GM19099 (cell line): ENCODE results near the gene IPO4.

Experiments
- POLR2A ChIP-seq: IDR thresholded peaks from 3 replicates; pipeline ENCODE4 v1.6.1; 2011; ENCODE audit warnings: low read depth; ENCODE audit not compliant: insufficient read length; ENCODE audit errors: extremely low read depth

Gene IPO4

DNA sequence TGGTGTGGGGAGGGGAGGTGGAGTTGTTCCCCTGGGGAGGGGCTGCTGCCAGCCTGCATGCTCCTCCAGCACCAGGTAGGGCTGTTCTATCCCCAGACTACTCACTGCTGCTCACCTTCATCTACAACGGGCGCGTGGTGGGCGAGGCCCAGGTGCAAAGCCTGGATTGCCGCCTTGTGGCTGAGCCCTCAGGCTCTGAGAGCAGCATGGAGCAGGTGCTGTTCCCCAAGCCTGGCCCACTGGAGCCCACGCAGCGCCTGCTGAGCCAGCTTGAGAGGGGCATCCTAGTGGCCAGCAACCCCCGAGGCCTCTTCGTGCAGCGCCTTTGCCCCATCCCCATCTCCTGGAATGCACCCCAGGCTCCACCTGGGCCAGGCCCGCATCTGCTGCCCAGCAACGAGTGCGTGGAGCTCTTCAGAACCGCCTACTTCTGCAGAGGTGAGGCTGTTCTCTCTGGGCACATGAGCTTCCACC, 24.1 kb downstream of the IPO4 start:
- TF ChIP-seq POLR2A, result peak; percentile 8

DNA sequence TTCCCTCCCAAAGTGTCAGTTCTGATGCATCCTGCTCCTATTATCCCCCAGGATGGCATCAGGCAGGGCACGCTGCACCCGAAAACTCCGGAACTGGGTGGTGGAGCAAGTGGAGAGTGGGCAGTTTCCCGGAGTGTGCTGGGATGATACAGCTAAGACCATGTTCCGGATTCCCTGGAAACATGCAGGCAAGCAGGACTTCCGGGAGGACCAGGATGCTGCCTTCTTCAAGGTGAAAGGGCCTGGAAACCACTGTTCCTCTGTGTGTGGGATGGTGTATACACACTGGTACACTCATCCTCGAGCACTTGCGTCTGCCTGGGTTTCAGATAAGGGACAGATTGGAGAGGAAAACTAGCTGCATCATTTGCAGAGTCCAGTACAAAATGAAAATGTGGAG, 26.5 kb downstream of the IPO4 start:
- no peak for TF ChIP-seq POLR2A

DNA sequence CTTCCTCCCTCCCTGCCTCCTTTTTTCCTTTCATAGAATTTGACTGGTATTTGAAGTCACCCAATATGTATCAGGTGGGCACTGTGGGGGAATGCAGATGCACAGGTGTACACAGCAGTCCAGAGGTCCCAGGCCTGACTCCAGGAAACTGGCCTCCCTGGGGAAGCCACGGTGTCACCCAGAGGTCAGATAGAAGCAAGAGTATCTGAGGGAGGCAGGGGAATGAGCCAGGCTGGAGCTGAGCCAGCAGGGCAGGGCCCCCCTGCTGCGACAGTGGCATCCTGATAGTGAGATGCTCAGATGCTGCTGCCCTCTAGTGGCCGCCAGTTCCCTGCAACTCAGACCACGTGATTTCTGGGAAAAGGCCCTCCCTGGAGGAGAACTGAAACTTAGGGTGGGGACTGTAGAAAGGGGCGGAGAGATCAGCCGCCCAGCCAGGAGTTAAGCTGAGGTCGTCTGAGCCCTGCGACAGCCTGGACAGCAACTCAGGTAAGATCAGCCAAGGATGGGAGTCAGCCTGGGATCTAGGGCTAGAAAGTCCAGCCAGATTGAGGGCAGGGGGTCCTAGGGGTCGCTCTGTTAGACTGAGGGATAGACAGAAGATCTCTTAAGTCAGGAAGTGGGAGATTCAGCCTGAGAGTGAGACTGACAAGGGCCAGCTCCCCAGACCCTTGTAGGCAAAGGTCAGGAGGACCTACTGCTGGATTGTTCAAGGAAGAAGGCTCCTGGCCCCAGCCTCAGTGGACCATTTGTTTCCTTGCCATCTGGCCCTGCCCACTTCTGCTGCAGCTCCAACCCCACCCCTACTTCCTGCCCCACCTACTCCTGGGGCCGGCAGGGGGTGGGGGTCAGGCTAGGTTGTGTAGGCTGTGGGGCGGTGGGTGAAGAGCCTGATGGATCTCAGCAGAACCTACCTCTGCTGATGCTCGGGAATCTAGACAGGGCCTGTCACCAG, 27.5 kb downstream of the IPO4 start, which contains the start of gene IRF9:
IRF9 (plus strand) TSS at position 416 of the 955 bp plus-strand sequence. CDS start 880 bp downstream, outside the sequence.
- TF ChIP-seq POLR2A, result peak; percentile 97

DNA sequence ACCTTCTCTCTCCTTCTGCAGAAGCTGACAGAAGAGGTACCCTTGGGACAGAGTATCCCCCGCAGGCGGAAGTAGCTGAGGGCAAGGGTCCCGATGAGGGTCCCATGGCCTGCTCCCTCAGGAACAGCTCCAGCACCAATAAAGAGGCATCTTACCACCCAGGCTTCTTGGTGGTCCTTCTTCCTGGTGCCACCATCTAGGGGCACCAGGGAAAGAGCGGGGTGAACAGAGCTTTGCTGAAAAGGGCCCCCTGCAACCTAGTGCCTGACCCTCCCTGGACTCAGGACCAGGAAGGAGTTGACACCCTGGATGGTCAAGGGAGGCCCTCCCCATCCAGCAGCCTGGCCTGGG, 28.1 kb downstream of the IPO4 start:
- TF ChIP-seq POLR2A, result no peak

DNA sequence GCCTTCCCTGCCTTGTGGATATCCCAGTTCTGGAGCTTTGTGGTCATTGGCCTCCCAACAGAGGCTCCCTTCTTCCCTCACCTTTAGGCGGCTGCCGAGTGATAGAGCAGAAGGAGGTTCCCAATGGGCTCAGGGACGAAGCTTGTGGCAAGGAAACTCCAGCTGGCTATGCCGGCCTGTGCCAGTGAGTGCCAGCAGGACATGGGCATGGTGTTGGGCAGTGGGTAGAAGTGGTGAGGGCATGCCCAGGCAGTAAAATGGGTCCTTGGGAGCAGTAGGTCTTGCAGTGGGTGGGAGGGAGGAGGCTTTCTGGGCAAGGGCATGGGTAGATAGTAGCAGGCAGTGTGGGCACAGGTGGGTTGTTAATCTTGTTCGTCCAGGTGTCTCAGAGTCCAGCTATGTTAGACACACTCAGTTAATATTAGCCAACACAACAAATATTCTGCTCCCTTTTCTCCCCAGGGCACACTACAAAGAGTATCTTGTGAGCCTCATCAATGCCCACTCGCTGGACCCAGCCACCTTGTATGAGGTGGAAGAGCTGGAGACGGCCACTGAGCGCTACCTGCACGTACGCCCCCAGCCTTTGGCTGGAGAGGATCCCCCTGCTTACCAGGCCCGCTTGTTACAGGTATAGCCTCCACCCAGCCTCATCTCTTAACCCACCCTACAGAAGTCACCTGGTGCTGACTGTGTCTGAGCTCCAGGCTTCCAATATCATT, 28.7 kb downstream of the IPO4 start:
- TF ChIP-seq POLR2A, result no peak

DNA sequence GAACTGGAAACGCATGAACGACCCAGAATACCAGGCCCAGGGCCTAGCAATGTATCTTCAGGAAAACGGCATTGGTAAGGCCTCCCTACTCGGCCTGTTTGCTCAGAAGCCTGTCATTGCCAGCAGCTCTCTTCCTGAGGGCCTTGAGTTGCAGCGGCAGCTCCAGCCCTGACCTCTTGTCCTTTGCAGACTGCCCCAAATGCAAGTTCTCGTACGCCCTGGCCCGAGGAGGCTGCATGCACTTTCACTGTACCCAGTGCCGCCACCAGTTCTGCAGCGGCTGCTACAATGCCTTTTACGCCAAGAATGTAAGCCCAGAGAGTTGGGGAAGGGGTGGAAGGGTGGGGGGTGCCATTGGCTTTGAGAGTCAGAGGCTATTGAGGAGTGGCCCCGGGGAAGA, 31.3 kb downstream of the IPO4 start:
- no peak for TF ChIP-seq POLR2A

DNA sequence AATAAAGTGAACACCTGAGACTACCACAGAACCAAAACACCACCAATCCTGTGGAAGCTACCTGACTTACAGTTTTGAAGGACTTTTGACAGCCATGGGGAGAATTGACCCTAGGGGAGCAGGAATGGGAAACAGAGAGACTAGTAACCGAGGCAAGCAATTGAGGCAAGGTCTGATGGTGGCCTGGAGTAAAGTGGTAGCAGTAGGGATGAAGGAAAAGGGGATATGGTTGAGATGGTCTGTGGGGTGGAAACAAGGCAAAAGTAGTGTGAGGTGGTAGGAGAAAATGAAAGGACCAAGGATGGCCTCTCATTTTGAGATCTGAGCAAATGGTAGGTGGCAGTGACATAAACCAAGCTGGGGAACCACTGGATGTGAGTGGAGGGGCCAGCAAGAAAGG, 31.8 kb downstream of the IPO4 start:
- no peak for TF ChIP-seq POLR2A

DNA sequence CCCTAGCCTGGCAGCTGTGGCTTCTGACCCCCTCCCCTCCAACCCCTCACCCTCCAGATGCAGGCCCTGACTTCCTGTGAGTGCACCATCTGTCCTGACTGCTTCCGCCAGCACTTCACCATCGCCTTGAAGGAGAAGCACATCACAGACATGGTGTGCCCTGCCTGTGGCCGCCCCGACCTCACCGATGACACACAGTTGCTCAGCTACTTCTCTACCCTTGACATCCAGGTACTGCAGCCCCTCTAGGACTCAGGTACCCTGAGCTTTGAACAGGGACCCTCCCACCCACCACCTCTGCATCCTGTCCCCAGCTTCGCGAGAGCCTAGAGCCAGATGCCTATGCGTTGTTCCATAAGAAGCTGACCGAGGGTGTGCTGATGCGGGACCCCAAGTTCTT, 33.5 kb downstream of the IPO4 start:
- no peak for TF ChIP-seq POLR2A

DNA sequence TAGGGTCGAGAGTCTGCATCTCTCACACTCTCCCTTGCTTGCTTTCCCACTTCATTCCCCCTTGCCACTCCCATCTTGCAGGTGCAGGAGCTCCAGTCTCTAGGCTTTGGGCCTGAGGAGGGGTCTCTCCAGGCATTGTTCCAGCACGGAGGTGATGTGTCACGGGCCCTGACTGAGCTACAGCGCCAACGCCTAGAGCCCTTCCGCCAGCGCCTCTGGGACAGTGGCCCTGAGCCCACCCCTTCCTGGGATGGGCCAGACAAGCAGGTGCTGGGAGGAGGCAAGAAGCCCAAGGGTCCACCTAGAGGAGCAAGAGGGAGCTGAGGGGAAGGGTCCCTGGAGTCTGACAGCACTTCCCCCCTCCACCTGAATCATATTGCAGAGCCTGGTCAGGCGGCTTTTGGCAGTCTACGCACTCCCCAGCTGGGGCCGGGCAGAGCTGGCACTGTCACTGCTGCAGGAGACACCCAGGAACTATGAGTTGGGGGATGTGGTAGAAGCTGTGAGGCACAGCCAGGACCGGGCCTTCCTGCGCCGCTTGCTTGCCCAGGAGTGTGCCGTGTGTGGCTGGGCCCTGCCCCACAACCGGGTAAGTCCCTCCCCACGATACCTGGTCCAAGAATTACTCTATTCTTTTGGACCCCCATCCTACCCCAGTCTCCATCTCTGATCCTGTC, 37.1 kb downstream of the IPO4 start:
- no peak for TF ChIP-seq POLR2A

DNA sequence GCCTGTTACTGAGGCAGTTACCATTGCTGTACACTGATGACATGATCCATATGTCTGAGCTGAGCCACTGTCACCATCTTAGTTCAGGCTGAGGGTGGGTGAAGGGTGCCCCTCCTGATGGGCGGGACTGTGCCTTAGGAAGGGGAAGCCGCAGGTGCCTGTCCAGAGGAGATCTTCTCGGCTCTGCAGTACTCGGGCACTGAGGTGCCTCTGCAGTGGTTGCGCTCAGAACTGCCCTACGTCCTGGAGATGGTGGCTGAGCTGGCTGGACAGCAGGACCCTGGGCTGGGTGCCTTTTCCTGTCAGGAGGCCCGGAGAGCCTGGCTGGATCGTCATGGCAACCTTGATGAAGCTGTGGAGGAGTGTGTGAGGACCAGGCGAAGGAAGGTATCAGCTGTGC, 37.6 kb downstream of the IPO4 start:
- TF ChIP-seq POLR2A, result no peak

DNA sequence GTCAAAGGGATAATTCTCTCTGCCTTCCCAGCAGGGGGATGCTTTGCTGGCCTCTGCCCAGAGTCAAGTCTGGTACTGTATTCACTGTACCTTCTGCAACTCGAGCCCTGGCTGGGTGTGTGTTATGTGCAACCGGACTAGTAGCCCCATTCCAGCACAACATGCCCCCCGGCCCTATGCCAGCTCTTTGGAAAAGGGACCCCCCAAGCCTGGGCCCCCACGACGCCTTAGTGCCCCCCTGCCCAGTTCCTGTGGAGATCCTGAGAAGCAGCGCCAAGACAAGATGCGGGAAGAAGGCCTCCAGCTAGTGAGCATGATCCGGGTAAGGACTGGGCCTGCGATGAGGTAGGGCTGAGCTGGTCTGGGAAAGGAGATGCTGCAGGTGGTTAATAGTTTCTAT, 38.0 kb downstream of the IPO4 start:
- no peak for TF ChIP-seq POLR2A

DNA sequence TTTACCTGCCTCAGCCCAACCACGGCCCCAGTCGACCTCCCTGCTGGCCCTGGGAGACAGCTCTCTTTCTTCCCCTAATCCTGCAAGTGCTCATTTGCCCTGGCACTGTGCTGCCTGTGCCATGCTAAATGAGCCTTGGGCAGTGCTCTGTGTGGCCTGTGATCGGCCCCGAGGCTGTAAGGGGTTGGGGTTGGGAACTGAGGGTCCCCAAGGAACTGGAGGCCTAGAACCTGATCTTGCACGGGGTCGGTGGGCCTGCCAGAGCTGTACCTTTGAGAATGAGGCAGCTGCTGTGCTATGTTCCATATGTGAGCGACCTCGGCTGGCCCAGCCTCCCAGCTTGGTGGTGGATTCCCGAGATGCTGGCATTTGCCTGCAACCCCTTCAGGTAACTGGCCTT, 38.6 kb downstream of the IPO4 start:
- TF ChIP-seq POLR2A, result no peak

DNA sequence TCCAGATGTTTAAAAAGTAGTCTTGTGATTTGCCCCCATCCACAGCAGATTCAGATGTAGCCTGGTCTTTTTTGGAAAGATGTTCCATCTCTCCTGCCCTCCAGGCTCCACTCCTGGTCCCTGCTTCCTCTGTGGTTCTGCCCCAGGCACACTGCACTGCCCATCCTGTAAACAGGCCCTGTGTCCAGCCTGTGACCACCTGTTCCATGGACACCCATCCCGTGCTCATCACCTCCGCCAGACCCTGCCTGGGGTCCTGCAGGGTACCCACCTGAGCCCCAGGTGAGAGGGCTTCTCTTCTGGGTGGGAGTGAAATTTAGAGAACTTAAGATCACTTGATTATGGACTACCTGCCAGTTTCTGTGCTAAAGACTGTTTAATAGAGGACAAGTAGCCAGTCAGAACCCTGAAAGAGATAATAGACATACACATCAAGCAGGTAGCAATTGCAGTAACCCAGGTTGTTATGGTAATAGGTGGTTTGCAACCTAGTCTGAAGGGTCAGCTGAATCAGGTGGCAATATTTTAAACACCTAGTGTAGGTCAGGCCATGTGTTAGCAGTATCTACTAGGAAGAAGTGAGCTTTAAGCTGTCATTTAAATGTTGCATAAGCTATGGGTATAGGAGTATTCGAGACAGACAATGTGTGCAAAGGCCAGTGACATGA, 39.2 kb downstream of the IPO4 start:
- no peak for TF ChIP-seq POLR2A

DNA sequence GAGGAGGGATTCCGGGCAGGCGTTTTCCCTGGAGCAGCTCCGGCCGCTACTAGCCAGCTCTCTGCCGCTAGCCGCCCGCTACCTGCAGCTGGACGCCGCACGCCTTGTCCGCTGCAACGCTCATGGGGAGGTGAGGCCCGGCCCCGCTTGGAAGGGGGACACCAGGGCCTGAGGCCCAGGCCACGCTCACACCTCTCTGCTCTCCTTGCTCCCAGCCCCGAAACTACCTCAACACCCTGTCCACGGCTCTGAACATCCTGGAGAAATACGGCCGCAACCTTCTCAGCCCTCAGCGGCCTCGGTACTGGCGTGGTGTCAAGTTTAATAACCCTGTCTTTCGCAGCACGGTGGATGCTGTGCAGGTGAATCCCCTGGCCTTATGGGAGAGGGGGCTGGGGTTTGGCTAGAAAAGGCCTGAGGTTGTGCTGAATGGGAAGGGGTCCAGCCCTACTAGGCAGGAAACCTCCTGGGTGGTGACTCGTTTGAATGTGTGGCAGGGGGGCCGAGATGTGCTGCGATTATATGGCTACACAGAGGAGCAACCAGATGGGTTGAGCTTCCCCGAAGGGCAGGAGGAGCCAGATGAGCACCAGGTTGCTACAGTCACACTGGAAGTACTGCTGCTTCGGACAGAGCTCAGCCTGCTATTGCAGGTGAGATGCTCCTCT, 40.7 kb downstream of the IPO4 start:
- no peak for TF ChIP-seq POLR2A
